Stimulated activated CD4-positive, alpha-beta T cell treated with anti-CD3 and anti-CD28 coated beads, Interleukin-1b, Interleukin-23, amount 100 ng/mL, for 1 hour (primary cell): ENCODE measurements around the gene MYO5A.

Experiments
- DNase-seq, 2 donors: peaks; one replicate each; pipeline ENCODE4 v3.0.0-alpha.2; 2020; ENCODE audit warnings: low read depth in 2 of 2

MYO5A gene

DNA sequence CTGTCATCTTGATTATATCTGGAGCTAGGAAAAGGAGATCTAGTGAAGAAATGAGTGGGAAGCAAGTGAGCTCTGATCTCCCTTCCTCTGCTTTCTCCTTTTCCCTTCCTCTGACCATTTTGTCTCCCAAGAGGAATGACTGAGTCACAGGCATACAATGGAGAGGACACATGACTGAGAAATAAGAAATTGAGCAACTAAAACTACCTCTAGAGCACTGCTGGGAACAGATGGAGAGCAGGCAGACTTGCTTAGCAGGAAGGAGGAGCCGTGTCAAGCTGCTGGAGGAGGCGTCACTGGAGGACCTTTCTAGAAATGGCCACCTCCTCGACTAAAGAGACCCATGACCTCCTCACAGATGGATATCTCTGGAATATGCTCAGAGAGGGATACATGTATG, 166.2 kb downstream of the MYO5A start:
- DNase-seq = no peak

DNA sequence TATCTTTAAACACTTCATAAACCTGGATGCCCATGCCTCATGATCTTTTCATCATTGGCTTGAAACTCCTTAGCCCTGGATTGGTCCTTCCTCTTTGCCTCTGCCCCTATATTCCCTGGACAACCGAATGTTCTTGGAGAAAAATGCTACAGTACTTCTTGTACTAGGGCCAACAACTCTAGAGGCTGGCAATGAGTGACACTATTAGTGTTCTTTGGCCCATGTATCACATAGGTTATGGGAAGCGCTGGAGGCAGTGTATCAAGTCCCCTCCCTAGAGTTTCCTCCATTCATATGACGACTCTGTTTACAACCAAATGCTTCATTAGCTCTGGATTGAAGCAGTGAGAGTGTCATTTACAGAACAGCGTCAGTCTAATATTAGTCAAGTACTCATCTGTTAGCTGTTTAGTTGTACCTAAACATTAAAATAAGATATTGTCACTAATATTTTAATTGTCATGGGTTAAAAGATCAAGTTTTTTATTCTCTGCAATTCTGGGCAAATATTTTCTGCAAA, 166.6 kb downstream of the MYO5A start:
- DNase-seq = no peak

DNA sequence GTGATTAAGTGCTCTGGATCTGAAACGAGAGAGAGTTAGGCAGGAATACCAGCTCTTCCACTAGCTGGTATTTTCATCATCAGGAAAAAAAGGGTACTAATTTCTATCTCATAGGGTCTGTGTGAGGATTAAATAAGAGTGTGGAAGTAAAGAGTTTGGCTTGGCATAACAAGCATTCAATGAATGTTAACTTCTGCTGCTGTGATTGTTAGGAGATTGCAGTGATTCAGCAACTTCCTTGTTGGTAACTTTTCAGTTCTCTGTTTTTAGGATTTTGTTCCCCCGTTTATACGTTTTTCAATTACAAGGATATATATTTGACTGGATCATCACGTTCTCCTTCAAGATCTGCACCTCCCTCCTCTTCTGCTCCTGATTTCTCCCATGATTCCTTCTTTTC, 167.2 kb downstream of the MYO5A start:
- no peak for DNase-seq

DNA sequence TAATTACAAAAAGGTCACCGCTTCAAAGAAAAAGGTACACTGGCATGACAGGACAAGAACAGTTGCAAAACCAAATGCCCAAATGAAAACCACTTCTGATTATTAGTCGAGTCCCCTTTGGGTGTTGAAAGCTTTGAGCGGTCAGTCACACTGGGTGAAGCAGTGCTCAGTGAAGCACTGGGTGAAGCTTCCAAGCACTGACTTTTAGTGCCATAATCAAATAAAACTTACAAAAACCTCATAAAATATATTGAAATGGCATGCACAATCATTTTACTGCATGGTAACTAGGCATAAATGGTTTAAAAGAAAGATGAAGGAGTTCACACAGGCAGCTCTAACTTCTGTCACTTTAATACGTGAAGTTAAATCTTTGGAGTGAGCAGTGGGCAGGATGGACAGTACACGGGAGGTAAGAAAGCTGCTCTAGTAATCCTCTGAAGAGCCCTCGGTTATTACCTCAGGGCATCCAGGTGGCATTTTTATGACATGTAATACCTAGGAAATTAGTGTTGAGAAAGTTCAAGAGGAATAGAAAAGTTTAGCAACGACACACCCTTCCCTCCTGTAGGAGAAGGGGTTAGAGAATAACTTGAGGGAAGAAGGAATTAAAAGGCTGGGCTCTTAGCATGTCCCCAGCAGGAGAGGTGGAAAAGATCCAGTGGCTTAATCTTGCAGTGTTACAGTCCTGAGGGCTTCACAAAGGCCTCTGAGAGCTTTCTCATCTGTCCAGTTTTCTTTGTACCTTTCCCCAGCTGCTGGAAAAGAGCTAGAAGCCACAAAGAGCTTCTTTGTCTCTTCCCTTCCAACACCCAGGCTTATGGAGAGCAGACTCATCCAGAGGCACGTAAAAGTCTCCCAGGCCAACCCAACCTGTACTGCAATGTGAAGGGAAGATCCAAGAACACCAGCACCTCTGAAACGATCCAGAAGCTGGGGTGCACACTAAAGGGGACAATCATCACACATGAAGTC, 168.2 kb downstream of the MYO5A start:
- DNase-seq = no peak

DNA sequence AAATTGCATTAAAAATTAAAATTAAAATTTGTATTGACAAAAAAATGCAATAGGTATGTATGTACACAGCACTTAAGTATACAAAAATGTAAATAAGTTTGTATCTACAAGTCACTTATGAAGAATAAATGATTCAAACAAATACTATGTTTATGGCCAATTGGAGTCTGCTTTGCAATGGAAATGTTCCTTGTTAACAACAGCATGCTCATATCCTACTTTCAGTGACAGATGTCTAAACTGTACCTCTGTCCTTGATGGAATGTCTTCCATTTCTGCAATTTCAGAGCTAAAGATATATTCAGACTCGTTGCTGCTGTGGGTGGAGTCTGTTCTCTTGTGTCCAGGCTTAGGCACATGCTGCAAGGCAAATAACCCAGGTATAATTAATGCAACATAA, 169.0 kb downstream of the MYO5A start:
- no peak for DNase-seq

DNA sequence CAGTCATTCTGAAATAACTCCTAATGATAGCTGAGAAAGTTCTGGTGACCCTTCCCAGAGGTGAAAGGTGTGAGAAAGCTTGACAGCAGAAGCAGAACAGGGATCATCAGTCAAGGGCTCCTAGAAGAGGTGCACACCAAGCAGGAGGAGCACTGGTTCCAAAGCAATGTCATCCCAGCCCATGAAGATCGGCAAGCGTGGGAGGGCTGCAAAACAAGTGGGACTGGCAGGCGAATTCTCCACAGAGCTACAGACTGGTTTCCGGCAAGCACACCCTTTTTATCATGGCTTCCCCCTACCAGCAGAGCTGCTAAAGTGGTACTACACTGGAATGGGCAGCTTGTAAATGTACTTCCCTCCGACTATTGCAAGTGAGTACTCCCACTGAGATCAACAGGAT, 170.7 kb downstream of the MYO5A start:
- DNase-seq = no peak

DNA sequence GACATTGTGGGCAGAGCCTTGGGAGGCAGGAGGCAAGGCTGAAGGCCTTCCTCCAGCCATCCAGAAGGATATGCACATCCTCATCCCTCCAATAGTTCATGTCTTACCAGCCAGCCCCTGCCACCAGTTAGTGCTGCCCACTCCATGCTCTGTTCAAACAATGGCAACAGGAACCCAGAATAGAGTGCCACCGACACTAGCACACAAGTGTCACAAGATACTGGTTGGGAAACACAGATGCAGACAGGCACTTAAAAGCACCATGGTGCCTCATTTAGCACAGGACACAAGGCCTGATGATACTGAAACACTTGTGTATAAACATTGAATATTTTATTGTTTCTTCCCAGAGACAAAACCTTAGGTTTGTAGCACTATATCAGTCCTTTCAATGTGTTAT, 176.6 kb downstream of the MYO5A start:
- DNase-seq = no peak

DNA sequence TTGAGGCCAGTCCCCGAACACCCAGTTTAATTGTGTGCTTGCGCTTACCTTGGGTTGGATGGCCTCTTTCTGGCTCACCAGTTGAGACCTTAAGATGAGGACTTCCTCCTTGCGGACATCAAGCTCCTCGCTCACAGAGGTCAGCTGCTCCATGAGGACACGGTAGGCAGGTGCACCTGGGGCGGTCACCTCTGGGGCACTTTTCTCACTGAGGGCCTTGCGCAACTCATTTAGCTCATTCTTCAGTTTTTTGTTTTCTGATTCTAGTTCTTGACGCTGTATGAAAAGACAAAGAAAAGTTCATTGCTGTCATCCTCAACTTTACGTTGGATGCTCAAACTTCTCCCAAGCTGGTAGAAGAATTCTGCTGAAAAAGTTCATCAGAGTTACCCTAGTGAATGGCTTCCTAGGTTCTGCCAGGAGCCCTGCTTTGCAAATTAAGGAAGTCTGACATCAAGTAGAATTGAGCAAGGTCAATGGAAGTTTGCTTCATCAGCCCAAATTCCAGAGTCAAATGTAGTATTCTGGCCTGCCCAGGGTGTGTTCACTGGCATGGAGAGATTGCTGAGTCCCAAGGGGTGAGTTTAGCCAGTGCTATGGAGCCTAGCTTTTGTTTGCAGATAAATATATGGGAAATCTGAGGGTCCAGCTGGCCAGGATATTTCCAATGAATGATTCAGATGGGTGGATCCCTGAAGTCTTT, 177.3 kb downstream of the MYO5A start:
- no peak for DNase-seq

DNA sequence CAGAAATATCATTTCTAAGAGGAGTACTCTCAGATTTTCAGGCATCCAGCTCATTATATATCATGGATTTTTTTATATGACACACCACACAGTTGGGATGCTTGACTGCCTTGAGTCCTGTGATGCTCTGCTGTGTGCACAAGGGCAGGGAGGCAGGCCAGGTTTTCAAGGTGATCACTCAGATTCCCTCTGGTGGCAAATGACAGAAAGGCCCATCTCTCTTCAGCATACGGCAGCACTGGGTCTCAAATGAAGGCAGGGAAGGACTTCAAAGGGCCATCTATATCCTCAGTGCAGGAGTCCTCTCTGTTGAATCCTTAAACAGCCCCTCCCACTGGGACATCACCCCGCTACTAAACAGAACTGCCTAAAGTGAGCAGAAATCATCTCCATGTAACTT, 178.3 kb downstream of the MYO5A start:
- no peak for DNase-seq

DNA sequence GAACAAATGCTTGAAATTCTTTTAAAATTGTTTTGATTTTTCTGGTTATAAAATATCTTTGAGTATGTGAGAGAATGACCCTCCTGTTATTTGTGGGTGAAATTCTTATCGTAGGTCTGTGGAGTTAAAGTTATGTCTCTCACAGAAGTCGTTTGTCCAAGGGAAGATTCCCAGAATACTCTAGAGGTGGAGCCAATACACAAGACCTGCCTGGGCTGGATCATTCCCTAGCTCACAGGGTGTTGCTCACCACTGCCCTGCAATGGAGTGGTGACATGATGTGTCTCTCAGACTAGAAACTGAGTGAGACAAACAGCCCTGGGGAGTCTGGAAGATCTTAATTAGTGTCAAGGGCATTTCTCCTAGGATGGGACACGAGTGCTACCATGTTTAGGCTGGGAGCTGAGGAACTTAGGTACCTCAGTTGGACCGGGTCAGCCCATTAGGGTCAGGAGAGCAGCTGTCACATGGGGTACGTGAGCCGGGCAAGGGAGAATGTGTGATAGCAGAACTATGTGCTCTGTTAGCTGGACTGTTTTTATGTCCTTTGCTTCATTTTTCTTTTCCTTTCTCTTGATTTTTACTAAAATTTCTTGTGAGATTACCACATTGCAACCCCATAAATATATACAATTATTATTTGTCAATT, 179.5 kb downstream of the MYO5A start:
- DNase-seq = no peak

DNA sequence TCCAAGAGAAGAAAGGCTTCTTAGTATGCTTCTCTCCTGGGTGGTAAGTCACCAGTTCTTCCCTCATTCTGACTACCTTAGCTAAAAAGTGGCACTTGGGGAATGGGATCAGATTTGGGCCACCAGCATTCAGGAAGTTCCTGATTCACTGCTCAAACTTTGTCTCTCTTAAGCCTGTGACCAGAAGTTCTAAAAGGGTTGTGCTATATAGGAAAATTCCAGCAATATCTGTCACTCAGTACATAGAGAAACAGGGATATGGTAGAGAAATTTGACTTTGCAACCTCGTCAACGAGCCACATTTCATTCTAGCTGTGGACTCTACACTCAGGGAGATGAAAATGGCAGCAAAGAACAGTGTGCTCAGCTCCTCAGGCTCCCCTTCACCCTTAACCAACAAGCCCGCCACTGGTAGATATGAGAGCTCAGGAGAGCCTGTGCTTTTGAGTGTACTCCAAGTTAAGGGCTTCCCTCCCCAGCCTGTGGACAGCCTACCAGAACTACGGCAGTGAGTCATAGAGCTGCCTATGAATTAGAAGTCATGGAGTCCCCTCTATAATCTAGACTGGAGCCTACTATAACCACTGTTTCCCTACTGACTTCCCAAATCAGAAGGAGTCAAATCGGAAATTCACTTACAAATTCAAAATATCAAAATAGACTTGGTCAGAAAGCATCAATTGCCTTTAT, 180.5 kb downstream of the MYO5A start:
- DNase-seq = no peak

DNA sequence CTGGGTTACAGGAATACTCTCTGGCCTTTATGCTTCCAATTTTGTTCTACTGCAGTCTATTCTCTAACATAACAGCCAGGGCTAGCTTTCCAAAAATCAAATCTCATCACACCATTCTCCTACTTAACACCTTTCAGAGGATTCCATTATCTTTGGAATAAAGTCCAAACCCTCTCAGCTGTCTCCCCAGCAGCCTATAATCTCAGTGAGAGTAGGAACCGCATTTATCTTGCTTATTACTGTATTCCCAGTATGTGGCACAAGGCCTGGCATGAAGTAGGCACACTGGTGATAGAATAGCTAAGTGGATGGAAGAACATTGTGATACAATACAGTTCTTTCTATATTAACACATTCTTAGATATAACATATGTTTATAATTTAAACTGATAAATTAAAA, 184.1 kb downstream of the MYO5A start:
- no peak for DNase-seq

DNA sequence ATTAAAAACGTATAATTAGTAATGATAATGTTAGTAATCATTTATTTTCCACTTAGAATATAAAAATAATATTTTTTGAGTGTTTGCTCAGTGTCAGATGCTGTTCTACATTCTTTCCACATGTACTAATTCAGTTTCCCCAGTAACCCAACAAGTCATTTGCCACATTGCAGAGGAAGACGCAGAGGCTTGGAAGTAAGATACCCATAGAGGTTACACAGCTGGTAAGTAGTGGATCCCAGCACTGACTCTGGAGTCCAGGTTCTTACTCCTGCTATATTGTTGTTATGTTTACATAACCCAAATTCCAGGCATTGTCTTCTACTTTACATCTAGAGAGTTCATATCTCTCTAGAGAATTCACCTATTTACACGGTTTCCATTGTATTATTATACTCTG, 184.8 kb downstream of the MYO5A start:
- DNase-seq = no peak

DNA sequence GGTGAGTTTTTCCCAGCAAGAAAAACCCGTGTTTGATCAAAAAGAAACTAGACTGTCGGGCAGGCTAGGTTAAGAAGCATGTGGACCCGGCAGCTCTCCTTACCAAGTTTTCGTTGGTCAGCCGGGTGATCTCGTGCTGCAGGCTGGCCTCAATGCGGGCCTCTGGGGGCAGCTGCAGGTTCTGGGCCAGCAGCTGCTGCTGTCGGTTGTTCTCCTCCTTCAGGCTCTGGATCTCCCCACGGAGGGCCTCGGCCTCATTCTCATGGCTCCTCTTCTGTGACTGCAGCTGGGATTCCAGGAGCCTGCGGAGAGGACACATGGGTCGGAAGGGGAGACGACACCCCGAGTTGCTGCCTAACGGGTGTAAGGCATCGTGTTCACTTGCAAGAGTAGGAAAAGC, 188.6 kb downstream of the MYO5A start:
- no peak for DNase-seq

DNA sequence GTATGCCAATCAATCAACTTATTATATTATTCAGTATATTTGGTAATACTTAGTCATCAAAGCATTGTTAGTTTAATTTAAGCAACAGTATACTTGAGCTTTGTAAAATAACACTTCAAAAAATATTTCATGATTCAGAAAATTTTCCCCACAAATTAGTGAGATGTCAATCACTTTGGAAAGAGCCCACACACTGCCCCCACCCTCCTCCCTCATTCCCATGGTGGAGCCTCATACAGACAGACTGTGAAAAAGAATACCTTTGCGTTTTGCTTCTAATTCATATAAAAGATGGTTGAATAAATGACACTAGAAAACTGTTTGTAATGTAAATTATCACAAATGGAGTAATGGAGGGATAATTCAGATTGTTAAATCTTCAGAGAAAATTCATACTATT, 189.8 kb downstream of the MYO5A start:
- DNase-seq = no peak

DNA sequence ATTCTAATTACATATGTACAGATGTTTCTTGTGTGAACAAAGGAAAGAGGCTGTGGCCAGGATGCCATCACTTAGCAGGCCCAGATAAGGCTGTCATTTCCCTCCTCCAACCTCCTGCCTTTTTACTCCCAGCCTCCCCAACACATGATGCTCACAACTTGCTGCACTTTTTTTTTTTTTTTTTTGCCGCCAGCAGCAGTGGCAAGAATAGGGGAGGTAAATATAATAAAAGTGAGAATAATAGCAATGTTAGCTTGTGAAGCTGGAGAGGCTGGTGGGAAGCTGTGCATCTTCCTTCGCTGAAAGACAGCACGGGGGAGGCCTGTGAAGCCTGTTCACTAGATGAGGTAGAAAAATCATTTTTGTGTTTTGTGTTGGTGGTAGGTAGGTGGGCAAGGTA, 190.6 kb downstream of the MYO5A start:
- no peak for DNase-seq

DNA sequence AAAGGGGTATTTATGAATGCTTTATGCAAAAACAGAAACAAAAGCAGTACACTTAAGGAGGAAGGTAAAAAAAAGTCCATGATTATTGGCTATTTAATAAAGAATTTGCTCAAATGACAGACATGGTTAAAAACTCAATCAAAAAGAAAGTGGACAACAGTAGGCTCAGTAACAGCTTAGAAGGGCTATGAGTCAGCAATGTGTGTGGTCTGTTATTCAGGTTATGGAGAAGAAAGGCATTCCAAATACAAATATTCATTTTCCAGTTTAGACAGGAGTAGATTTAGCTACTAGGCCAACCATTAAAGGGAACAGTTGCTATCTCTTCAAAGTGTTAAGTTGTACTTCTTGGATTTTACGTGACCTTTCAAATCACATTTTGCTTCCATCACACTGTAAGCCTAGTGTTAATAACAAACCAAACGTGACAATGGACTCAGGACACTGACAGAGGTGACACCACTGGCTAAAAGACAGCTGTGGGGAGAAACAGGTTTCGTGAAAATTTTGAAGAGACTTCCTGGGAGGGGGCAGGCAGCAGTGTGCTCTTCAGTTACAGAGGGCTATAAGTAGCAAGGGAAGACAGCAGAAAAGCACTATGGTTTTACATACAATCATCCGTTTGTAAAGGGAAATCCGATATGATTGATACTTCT, 191.4 kb downstream of the MYO5A start:
- DNase-seq = no peak

DNA sequence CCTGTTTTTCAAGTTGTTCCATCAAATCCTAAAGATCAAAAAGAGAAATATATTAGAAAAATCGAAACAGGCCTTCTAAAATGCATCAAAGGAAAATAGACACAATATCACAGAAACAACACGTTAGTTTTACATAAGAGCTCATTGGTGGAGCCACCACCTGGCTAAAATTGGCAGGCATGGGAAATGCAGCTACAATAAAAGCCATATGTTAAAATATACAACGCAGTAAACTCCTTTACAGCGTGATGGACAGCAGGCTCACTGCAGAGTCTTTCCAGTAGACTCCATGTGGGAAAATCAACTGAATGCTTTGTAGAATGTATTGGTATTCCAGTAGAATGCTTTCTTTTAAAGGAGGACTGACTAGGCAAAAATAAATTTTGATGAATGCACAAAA, 192.2 kb downstream of the MYO5A start:
- DNase-seq = no peak

DNA sequence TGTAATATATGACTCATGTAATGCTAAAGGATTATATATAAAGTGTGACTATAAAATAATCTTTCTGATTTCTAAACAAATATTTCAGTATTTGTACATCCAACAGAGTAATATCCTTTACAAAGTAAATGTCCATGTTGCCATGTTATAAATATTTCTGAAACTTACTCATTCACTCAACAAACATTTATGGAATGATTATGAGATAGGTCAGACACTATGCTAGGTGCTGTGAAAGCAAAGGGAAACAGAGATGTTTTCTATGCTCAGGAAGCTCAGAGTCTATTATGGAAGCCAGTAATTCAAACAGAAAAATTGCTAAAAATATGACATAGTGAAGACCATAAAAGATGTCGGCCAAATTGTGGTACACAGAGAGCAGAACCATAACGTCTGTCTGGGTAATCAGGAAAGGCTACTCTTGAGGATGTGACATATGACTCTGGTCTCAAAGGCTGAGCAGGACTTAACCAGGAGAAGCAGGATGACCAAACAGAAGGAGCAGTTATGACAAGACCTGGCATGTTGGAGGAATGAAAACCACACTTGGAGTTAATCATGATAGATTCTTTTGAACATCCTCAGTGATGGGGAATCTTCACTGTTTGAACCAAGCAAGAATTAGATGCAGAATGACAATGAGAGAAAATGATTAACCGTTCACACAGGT, 194.1 kb downstream of the MYO5A start:
- DNase-seq = no peak

DNA sequence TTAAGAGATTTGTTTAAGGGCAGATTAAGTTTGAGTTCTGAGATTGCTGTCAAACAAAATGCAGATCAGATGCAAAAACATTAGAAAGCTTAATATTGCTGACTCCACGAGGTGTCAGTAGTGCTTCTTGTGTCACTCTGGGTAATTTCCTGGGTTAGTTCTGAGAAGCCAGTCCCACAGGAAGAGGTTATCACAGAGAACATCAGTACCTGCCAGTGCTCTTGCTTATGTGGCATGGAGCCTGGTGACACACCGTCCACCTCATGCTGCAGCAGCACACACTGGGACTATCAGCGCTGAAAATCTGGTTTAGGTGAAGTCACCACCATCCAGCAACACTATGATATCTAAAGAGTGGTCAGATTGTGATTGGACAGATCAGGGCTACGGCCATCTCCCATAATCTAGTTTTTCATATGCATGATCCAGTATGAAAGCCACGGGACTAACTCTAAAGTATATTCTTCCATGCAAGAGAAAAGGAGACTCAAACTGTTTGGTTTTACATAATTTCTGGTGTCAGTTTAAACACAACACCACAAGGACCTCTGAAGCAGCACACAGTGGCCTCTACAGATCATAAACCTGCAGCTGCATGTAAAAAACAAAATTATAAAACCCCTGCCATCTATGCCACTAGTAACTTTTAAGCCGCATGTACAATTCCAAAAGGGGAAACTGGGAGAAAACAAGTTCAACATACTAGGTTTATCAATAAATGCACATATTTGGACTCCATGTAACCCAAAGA, 197.0 kb downstream of the MYO5A start:
- peak in 1 of 2 donors; percentile 8 for DNase-seq
